Measurements from ENCODE around the gene FRMD4A.

- TF ChIP-seq EZH2 (optimal IDR thresholded peaks at IDR 0.05; ENCODE audit: low read depth, low read length) (no peak), CTCF (IDR thresholded peaks at IDR 0.05; ENCODE audit: low read length) (no peak), EZH2phosphoT487 (IDR thresholded peaks at IDR 0.05; ENCODE audit: low read length) (no peak)
Measured at GRCh38 chr10:14240253-14241189, 90.2 kb downstream of the FRMD4A start.

Data from MM.1S (cell line).